Sciatic nerve (tissue), 2 donors: ENCODE results near the gene VEGFD. TPM values are rescaled to one million over a fixed set of nuclear protein-coding genes. Genes with fewer than 3 reads are reported as not detected.

ENCODE experiments used
- ATAC-seq: fragments of 200-7000 bp; cut with Tn5 transposase; one replicate; pipeline ENCODE4 v1.9.1; 2020; ENCODE audit warnings: mild to moderate bottlenecking, moderate library complexity
- DNase-seq: peaks from one replicate; pipeline ENCODE4 v3.0.0-alpha.2; 2020; ENCODE audit warnings: low spot score
- intact Hi-C: fragments of 100-400 bp; cut with DNase I; formaldehyde crosslinking; loops from one replicate; pipeline ENCODE4 v1.14.2; 2022
- total RNA-seq: library from RNA; stranded (reverse); fragmentation: NEBNext Ultra II Directional; extraction: Animal tissue kit (Norgen Biotek cat#: 25700); gene quantifications from one replicate; pipeline ENCODE4 v1.2.1, GENCODE V29; 2021
- donor health status: DM: no; HTN: no; CAD: no.
- donor health status: DM: no; HTN: no; CAD: no.

Gene VEGFD
- total RNA-seq, 1 donor from 2014 or later = 4.6 TPM

- ATAC-seq (no peak), DNase-seq (no peak)
- intact Hi-C loops = no loop called here
Observed at GRCh38 chrX:15373976-15374375, 10.2 kb downstream of the VEGFD start.

- no peak for DNase-seq
- intact Hi-C loops = no loop called here
- no peak for ATAC-seq
Observed at GRCh38 chrX:15366506-15367352, 17.5 kb downstream of the VEGFD start.

- intact Hi-C loops = no loop called here
- ATAC-seq (peak; percentile 76), DNase-seq (no peak)
Observed at GRCh38 chrX:15359701-15360100, 24.5 kb downstream of the VEGFD start.

GRCh38 chrX:15358533-15358932 is 25.7 kb downstream of the VEGFD start:
- DNase-seq (no peak), ATAC-seq (no peak)
- intact Hi-C loops = no loop called here

GRCh38 chrX:15356444-15356843 is 27.8 kb downstream of the VEGFD start:
- DNase-seq = no peak
- ATAC-seq = peak; percentile 91
- intact Hi-C loops = no loop called here

- intact Hi-C loops = no loop called here
- DNase-seq (no peak), ATAC-seq (peak; percentile 49)
Observed at GRCh38 chrX:15350329-15350996, 33.8 kb downstream of the VEGFD start.

- DNase-seq = no peak
- peak; percentile 87 for ATAC-seq
- intact Hi-C loops = loop anchor here (10.0 kb wide), 1 partner anchor 116 kb away; no protein-coding TSS in a partner anchor
Observed at GRCh38 chrX:15349046-15349445, 35.2 kb downstream of the VEGFD start.

GRCh38 chrX:15345976-15346375 is 38.2 kb downstream of the VEGFD start:
- intact Hi-C loops = loop anchor here (10.0 kb wide), 1 partner anchor 119 kb away; no protein-coding TSS in a partner anchor
- DNase-seq (no peak), ATAC-seq (no peak)

GRCh38 chrX:15344106-15344505 is 40.1 kb downstream of the VEGFD start:
- no peak for ATAC-seq
- intact Hi-C loops = loop anchor here (10.0 kb wide), 1 partner anchor 121 kb away; no protein-coding TSS in a partner anchor
- DNase-seq = no peak

GRCh38 chrX:15343075-15343476 is 41.1 kb downstream of the VEGFD start:
- ATAC-seq (peak; percentile 94), DNase-seq (no peak)
- intact Hi-C loops = loop anchor here (10.0 kb wide), 1 partner anchor 122 kb away; no protein-coding TSS in a partner anchor

- DNase-seq (no peak), ATAC-seq (no peak)
- intact Hi-C loops = loop anchor here (10.0 kb wide), 1 partner anchor 124 kb away; no protein-coding TSS in a partner anchor
Observed at GRCh38 chrX:15340867-15341266, 43.3 kb downstream of the VEGFD start.

- DNase-seq = no peak
- ATAC-seq = peak; percentile 9
- intact Hi-C loops = no loop called here
Observed at GRCh38 chrX:15336023-15336413, 48.2 kb downstream of the VEGFD start.

GRCh38 chrX:15335135-15336022 is 48.8 kb downstream of the VEGFD start, which contains the start of gene PIGA:
Gene PIGA, minus strand, starts transcription at chrX:15335523. Its CDS starts 3,593 bp downstream, at chrX:15331930.
- peak; percentile 96 for DNase-seq
- peak; percentile 99 for ATAC-seq
- intact Hi-C loops = no loop called here

GRCh38 chrX:15334561-15334960 is 49.7 kb downstream of the VEGFD start:
- ATAC-seq = no peak
- no peak for DNase-seq
- intact Hi-C loops = no loop called here

- no peak for ATAC-seq
Observed at GRCh38 chrX:15328821-15329220, 55.4 kb downstream of the VEGFD start.

GRCh38 chrX:15328131-15328530 is 56.1 kb downstream of the VEGFD start:
- ATAC-seq = no peak
- no peak for DNase-seq
- intact Hi-C loops = no loop called here

More at GRCh38 chrX:15328821-15329220, 55.4 kb downstream of the VEGFD start:
- DNase-seq = no peak
- intact Hi-C loops = no loop called here

GRCh38 chrX:15322472-15322871 is 61.7 kb downstream of the VEGFD start:
- DNase-seq = no peak
- no peak for ATAC-seq
- intact Hi-C loops = no loop called here

- intact Hi-C loops = no loop called here
- ATAC-seq (no peak), DNase-seq (no peak)
Observed at GRCh38 chrX:15322072-15322471, 62.1 kb downstream of the VEGFD start.

GRCh38 chrX:15321447-15321846 is 62.8 kb downstream of the VEGFD start:
- DNase-seq (no peak), ATAC-seq (peak; percentile 42)
- intact Hi-C loops = no loop called here
